DMS53 treated with DMSO at 0.1 percent for 48 hours (cell line): ENCODE data around the gene CYP46A1.

Experiments
- DNase-seq: peaks from one replicate; lab custom pipeline; 2025; ENCODE audit not compliant: unreplicated experiment; lab: John Stamatoyannopoulos, UW

Gene CYP46A1

GRCh38 chr14:99774556-99775307 lies 90.6 kb downstream of the CYP46A1 start:
- DNase-seq = no peak

- no peak for DNase-seq
These were observed 91.3 kb downstream of the CYP46A1 start for GRCh38 chr14:99775351-99775750.
